OCI-LY7 (cell line): ENCODE results near the gene SNX13.

Experiments used
- EZH2phosphoT487 ChIP-seq: fragments of 200-600 bp; sonication (generic); IDR thresholded peaks from 2 replicates; pipeline ENCODE4 v1.6.1; 2018; ENCODE audit warnings: low read depth, borderline replicate concordance, mild to moderate bottlenecking, mixed run types, antibody characterized with exemption, low read length, moderate library complexity, mixed read lengths
- TF ChIP-seq, protein P1 (sequence below): fragments of 200-600 bp; sonication (generic); conservative IDR thresholded peaks from 2 replicates; pipeline ENCODE4 v1.5.1; 2014; ENCODE audit warnings: mild to moderate bottlenecking, antibody characterized with exemption, low read length, moderate library complexity, mixed read lengths

- TF ChIP-seq, protein P1, sequence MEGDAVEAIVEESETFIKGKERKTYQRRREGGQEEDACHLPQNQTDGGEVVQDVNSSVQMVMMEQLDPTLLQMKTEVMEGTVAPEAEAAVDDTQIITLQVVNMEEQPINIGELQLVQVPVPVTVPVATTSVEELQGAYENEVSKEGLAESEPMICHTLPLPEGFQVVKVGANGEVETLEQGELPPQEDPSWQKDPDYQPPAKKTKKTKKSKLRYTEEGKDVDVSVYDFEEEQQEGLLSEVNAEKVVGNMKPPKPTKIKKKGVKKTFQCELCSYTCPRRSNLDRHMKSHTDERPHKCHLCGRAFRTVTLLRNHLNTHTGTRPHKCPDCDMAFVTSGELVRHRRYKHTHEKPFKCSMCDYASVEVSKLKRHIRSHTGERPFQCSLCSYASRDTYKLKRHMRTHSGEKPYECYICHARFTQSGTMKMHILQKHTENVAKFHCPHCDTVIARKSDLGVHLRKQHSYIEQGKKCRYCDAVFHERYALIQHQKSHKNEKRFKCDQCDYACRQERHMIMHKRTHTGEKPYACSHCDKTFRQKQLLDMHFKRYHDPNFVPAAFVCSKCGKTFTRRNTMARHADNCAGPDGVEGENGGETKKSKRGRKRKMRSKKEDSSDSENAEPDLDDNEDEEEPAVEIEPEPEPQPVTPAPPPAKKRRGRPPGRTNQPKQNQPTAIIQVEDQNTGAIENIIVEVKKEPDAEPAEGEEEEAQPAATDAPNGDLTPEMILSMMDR: no peak
- no peak for TF ChIP-seq EZH2phosphoT487
These were observed 28.8 kb upstream of the SNX13 start for GRCh38 chr7:17968791-17969715.
